ENCODE results near the gene COQ2. TPM values are rescaled to one million over a fixed set of nuclear protein-coding genes. Genes with fewer than 3 reads are reported as not detected.
A peak's percentile ranks its signal among the peaks of the same experiment; 100 is the strongest.
"Not testable (repeated sequence)": the region's sequence is repeated elsewhere in the genome, so short reads cannot be mapped to it uniquely, and the experiment has no call there.

The COQ2 gene
- total RNA-seq, 1 donor from 2014 or later, result 11.0 TPM

GRCh38 chr4:83288381-83288780 lies 3.8 kb upstream of the COQ2 start:
- H3K9me3 ChIP-seq (ENCODE audit: control insufficient read depth in 3 of 3, low read length in 3 of 3); H3K4me3 ChIP-seq (ENCODE audit: low read length in 3 of 3); H3K27me3 ChIP-seq (ENCODE audit: control insufficient read depth in 3 of 3, insufficient read depth in 3 of 3, low read length in 3 of 3); H3K9ac ChIP-seq (ENCODE audit: low read depth in 1 of 3, low read length in 3 of 3); H3K4me1 ChIP-seq (ENCODE audit: control insufficient read depth in 3 of 3, insufficient read depth in 3 of 3, low read length in 3 of 3); H3K36me3 ChIP-seq (ENCODE audit: control insufficient read depth in 3 of 3, insufficient read depth in 3 of 3, low read length in 3 of 3); H3K27ac ChIP-seq (ENCODE audit: low read depth, low read length): not testable (repeated sequence)

GRCh38 chr4:83285055-83285407 lies 433 bp upstream of the COQ2 start:
- Histone ChIP-seq H3K36me3 (ENCODE audit: control insufficient read depth in 3 of 3, insufficient read depth in 3 of 3, low read length in 3 of 3) (no peaks in the 10 kb centered on the region), H3K4me1 (ENCODE audit: control insufficient read depth in 3 of 3, insufficient read depth in 3 of 3, low read length in 3 of 3) (peaks cover 22 to 25% (median 23%) of the 10 kb centered on the region in 3 donors), H3K4me3 (ENCODE audit: low read length in 3 of 3) (peak overlapping the region; percentile 81 to 90 (median 81)), H3K9me3 (ENCODE audit: control insufficient read depth in 3 of 3, low read length in 3 of 3) (no peaks in the 10 kb centered on the region), H3K27me3 (ENCODE audit: control insufficient read depth in 3 of 3, insufficient read depth in 3 of 3, low read length in 3 of 3) (no peaks in the 10 kb centered on the region), H3K27ac (ENCODE audit: low read depth, low read length) (peak overlapping the region; percentile 92), H3K9ac (ENCODE audit: low read depth in 1 of 3, low read length in 3 of 3) (peak overlapping the region; percentile 82 to 89 (median 86))

DNA sequence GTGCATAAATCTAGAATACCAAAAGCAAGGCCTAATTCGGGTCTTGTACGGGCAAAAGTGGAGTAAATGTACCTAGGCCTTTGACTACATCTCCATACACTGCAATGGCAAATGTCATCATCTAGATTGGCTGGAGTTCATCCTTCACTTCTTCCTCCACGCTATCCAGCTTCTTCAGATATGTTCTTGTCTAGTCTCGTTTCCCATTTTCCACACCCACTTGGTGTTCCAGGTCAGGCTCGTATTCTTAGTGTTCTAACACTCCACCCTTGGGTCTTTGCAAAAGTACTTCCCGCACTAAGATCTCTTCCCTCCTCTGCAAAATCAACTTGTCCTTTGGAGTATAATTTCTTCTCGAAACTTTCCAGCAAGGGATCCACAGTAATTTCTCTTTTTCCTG lies 1.4 kb downstream of the COQ2 start:
- no peak overlapping the region for H3K27ac ChIP-seq (ENCODE audit: low read depth, low read length)
- peak overlapping the region in 1 of 3 donors; percentile 82 for H3K9ac ChIP-seq (ENCODE audit: low read depth in 1 of 3, low read length in 3 of 3)
- H3K36me3 ChIP-seq (ENCODE audit: control insufficient read depth in 3 of 3, insufficient read depth in 3 of 3, low read length in 3 of 3), result peaks cover 2 to 5% (median 4%) of the 10 kb centered on the region in 3 donors
- H3K9me3 ChIP-seq (ENCODE audit: control insufficient read depth in 3 of 3, low read length in 3 of 3), result no peaks in the 10 kb centered on the region
- peaks cover 22 to 25% (median 23%) of the 10 kb centered on the region in 3 donors for H3K4me1 ChIP-seq (ENCODE audit: control insufficient read depth in 3 of 3, insufficient read depth in 3 of 3, low read length in 3 of 3)
- H3K27me3 ChIP-seq (ENCODE audit: control insufficient read depth in 3 of 3, insufficient read depth in 3 of 3, low read length in 3 of 3), result no peaks in the 10 kb centered on the region
- H3K4me3 ChIP-seq (ENCODE audit: low read length in 3 of 3), result peak overlapping the region in 1 of 3 donors; percentile 81

DNA sequence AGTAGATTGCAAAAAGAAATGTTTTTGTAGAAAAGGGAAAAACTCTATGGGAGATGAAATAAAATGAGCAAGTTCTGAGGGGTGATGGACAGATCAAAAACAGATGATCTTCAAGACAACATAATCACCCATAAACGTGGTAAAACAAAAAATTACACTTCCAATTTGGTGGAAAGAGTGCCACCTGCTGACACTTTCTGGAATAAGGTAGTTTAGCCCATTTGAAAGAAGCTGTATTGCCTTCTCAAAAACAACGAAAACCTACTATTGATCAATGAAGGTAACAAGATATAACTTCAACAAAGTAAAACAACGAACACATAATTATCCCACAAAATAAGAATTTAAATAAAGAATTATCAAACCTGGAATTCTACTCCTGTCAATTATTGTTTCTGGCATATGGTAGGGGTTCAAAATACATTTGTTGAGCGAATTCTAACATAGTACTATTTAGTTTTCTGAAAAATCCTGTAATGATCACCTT lies 2.5 kb downstream of the COQ2 start:
- H3K9me3 ChIP-seq (ENCODE audit: control insufficient read depth in 3 of 3, low read length in 3 of 3), result no peaks in the 10 kb centered on the region
- H3K4me1 ChIP-seq (ENCODE audit: control insufficient read depth in 3 of 3, insufficient read depth in 3 of 3, low read length in 3 of 3), result peaks cover 22 to 25% (median 23%) of the 10 kb centered on the region in 3 donors
- no peaks in the 10 kb centered on the region for H3K27me3 ChIP-seq (ENCODE audit: control insufficient read depth in 3 of 3, insufficient read depth in 3 of 3, low read length in 3 of 3)
- H3K36me3 ChIP-seq (ENCODE audit: control insufficient read depth in 3 of 3, insufficient read depth in 3 of 3, low read length in 3 of 3), result peaks cover 2 to 5% (median 4%) of the 10 kb centered on the region in 3 donors
- no peak overlapping the region for H3K27ac ChIP-seq (ENCODE audit: low read depth, low read length)
- peak overlapping the region in 1 of 3 donors; percentile 17 for H3K9ac ChIP-seq (ENCODE audit: low read depth in 1 of 3, low read length in 3 of 3)
- H3K4me3 ChIP-seq (ENCODE audit: low read length in 3 of 3), result no peak overlapping the region

DNA sequence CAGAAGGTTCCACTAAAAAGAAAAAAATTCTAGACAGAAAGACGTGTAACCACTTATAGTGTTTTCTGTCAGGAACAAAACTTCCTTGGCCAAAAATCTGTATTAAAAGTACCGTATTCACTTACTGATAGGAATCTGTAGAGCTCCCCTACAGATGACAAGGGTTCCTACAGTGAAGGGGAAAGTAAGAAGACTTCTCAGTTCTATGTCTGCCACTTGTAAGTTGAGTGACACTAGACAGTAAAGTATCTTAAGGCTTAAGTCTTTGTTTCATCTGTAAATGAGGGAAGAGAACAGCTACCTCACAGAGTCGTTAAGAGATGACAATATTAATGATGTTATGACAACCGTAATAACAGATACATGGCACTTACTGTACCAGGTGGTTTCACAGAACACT lies 3.3 kb downstream of the COQ2 start:
- Histone ChIP-seq H3K4me3 (ENCODE audit: low read length in 3 of 3) (no peak overlapping the region), H3K27me3 (ENCODE audit: control insufficient read depth in 3 of 3, insufficient read depth in 3 of 3, low read length in 3 of 3) (no peaks in the 10 kb centered on the region), H3K4me1 (ENCODE audit: control insufficient read depth in 3 of 3, insufficient read depth in 3 of 3, low read length in 3 of 3) (peaks cover 22 to 25% (median 23%) of the 10 kb centered on the region in 3 donors), H3K9ac (ENCODE audit: low read depth in 1 of 3, low read length in 3 of 3) (peak overlapping the region in 1 of 3 donors; percentile 9), H3K9me3 (ENCODE audit: control insufficient read depth in 3 of 3, low read length in 3 of 3) (no peaks in the 10 kb centered on the region), H3K27ac (ENCODE audit: low read depth, low read length) (no peak overlapping the region), H3K36me3 (ENCODE audit: control insufficient read depth in 3 of 3, insufficient read depth in 3 of 3, low read length in 3 of 3) (peaks cover 2 to 5% (median 4%) of the 10 kb centered on the region in 3 donors)

DNA sequence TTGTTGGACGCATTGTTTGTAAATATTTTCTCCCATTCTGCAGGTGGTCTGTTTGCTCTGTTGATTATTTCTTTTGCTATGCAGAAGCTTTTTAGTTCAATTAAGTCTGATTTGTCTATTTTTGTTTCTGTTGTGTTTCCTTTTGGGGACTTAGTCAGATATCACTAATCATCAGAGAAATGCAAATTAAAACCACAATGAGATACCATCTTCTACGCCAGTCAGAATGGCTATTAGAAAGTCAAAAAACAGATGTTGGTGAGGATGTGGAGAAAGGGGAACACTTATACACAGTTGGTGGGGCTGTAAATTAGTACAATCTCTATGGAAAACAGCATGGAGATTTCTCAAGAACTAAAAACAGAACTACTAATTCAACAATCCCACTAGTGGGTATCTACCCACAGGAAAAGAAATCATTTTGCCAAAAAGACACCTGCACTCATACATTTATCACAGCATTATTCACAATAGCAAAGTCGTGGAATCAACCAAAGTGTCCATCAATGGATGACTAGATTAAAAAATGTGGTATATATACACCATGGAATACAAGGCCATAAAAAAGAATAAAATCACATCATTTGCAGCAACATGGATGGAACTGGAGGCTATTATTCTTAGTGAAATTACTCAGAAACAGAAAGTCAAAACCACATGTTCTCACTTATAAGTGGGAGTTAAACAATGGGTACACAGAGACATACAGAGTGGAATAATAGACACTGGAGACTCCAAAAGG lies 8.1 kb downstream of the COQ2 start:
- Histone ChIP-seq H3K9me3 (ENCODE audit: control insufficient read depth in 3 of 3, low read length in 3 of 3) (no peaks in the 10 kb centered on the region), H3K36me3 (ENCODE audit: control insufficient read depth in 3 of 3, insufficient read depth in 3 of 3, low read length in 3 of 3) (peaks cover 5 to 18% (median 7%) of the 10 kb centered on the region in 3 donors), H3K4me3 (ENCODE audit: low read length in 3 of 3) (no peak overlapping the region), H3K27me3 (ENCODE audit: control insufficient read depth in 3 of 3, insufficient read depth in 3 of 3, low read length in 3 of 3) (no peaks in the 10 kb centered on the region), H3K27ac (ENCODE audit: low read depth, low read length) (no peak overlapping the region), H3K4me1 (ENCODE audit: control insufficient read depth in 3 of 3, insufficient read depth in 3 of 3, low read length in 3 of 3) (peaks cover under 1 to 2% (median 2%) of the 10 kb centered on the region in 3 donors), H3K9ac (ENCODE audit: low read depth in 1 of 3, low read length in 3 of 3) (no peak overlapping the region)

DNA sequence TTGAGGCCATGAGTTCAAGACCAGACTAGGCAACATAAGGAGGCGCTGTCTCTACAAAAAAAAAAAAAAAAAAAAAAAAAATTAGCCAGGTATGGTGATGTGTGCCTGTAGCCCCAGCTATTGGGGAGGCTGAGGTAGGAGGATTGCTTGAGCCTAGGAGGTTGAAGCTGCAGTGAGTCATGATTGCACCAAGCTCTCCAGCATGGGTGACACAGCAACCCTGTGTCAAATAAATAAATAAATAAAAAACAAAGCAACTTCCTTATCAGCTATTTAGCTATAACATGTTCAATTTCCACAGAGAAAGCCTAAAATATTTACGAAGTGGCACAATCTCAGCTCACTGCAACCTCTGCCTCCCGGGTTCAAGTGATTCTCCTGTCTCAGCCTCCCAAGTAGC lies 10.7 kb downstream of the COQ2 start:
- not testable (repeated sequence) for H3K9me3 ChIP-seq (ENCODE audit: control insufficient read depth in 3 of 3, low read length in 3 of 3); H3K27me3 ChIP-seq (ENCODE audit: control insufficient read depth in 3 of 3, insufficient read depth in 3 of 3, low read length in 3 of 3); H3K4me3 ChIP-seq (ENCODE audit: low read length in 3 of 3); H3K27ac ChIP-seq (ENCODE audit: low read depth, low read length); H3K4me1 ChIP-seq (ENCODE audit: control insufficient read depth in 3 of 3, insufficient read depth in 3 of 3, low read length in 3 of 3); H3K9ac ChIP-seq (ENCODE audit: low read depth in 1 of 3, low read length in 3 of 3)
- peaks cover 9 to 32% (median 19%) of the 10 kb centered on the region in 3 donors for H3K36me3 ChIP-seq (ENCODE audit: control insufficient read depth in 3 of 3, insufficient read depth in 3 of 3, low read length in 3 of 3)

DNA sequence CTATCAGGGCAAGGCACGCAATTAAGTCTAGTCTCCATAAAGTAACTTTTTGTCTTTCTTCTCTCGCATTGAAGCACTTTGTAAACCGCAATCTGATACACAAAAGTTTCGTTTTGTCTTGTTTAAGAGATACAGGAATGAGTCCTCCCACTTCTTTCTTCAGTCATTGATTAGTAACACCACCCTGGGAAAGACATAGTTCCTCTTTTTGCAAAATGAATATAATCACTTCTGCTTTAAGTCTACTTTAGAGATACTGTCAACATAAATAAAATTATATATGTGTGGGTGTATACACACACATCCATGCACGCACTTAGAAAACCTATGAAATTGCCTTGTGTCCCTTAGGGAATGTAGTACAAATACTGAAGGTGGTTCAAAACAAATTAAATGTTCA lies 11.7 kb downstream of the COQ2 start:
- Histone ChIP-seq H3K36me3 (ENCODE audit: control insufficient read depth in 3 of 3, insufficient read depth in 3 of 3, low read length in 3 of 3) (peaks cover 9 to 33% (median 21%) of the 10 kb centered on the region in 3 donors), H3K27ac (ENCODE audit: low read depth, low read length) (no peak overlapping the region), H3K9me3 (ENCODE audit: control insufficient read depth in 3 of 3, low read length in 3 of 3) (no peaks in the 10 kb centered on the region), H3K27me3 (ENCODE audit: control insufficient read depth in 3 of 3, insufficient read depth in 3 of 3, low read length in 3 of 3) (no peaks in the 10 kb centered on the region), H3K4me1 (ENCODE audit: control insufficient read depth in 3 of 3, insufficient read depth in 3 of 3, low read length in 3 of 3) (no peaks in the 10 kb centered on the region), H3K9ac (ENCODE audit: low read depth in 1 of 3, low read length in 3 of 3) (no peak overlapping the region), H3K4me3 (ENCODE audit: low read length in 3 of 3) (no peak overlapping the region)

DNA sequence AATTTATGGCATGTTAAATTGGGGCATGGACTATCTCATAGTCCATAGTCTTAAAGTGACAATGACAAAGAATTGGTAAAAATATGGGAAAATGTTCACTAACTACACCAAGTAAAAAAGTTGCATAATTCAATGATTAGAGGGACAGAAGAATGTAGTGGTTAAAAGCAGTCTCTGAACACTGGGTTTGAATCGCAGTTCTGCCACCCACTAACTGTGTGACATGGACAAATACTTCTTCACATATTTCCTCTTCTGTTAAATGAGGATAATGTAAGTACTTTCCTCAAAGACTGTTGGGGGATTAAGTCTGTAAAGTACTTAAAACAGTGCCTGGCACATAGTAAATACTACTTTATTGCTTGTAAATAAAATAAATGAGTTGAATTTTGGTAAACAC lies 15.3 kb downstream of the COQ2 start:
- no peak overlapping the region for H3K4me3 ChIP-seq (ENCODE audit: low read length in 3 of 3)
- no peaks in the 10 kb centered on the region for H3K9me3 ChIP-seq (ENCODE audit: control insufficient read depth in 3 of 3, low read length in 3 of 3)
- H3K36me3 ChIP-seq (ENCODE audit: control insufficient read depth in 3 of 3, insufficient read depth in 3 of 3, low read length in 3 of 3), result peaks cover 13 to 43% (median 27%) of the 10 kb centered on the region in 3 donors
- H3K27ac ChIP-seq (ENCODE audit: low read depth, low read length), result no peak overlapping the region
- H3K27me3 ChIP-seq (ENCODE audit: control insufficient read depth in 3 of 3, insufficient read depth in 3 of 3, low read length in 3 of 3), result no peaks in the 10 kb centered on the region
- H3K9ac ChIP-seq (ENCODE audit: low read depth in 1 of 3, low read length in 3 of 3), result no peak overlapping the region
- H3K4me1 ChIP-seq (ENCODE audit: control insufficient read depth in 3 of 3, insufficient read depth in 3 of 3, low read length in 3 of 3), result no peaks in the 10 kb centered on the region

- H3K4me3 ChIP-seq (ENCODE audit: low read length in 3 of 3), result no peak overlapping the region
- no peaks in the 10 kb centered on the region for H3K9me3 ChIP-seq (ENCODE audit: control insufficient read depth in 3 of 3, low read length in 3 of 3)
- H3K9ac ChIP-seq (ENCODE audit: low read depth in 1 of 3, low read length in 3 of 3), result no peak overlapping the region
- H3K36me3 ChIP-seq (ENCODE audit: control insufficient read depth in 3 of 3, insufficient read depth in 3 of 3, low read length in 3 of 3), result peaks cover 13 to 40% (median 27%) of the 10 kb centered on the region in 3 donors
- H3K27me3 ChIP-seq (ENCODE audit: control insufficient read depth in 3 of 3, insufficient read depth in 3 of 3, low read length in 3 of 3), result no peaks in the 10 kb centered on the region
- H3K27ac ChIP-seq (ENCODE audit: low read depth, low read length), result no peak overlapping the region
- no peaks in the 10 kb centered on the region for H3K4me1 ChIP-seq (ENCODE audit: control insufficient read depth in 3 of 3, insufficient read depth in 3 of 3, low read length in 3 of 3)
Measured at GRCh38 chr4:83268491-83268890, 16.1 kb downstream of the COQ2 start.

Measured in skeletal muscle tissue (tissue), 4 donors.